DMS79 treated with DMSO at 0.1 percent for 48 hours (cell line): ENCODE results near the gene TEDC2.

Experiments used
- DNase-seq: peaks from one replicate; lab custom pipeline; 2025; lab: John Stamatoyannopoulos, UW

TEDC2 gene

DNA sequence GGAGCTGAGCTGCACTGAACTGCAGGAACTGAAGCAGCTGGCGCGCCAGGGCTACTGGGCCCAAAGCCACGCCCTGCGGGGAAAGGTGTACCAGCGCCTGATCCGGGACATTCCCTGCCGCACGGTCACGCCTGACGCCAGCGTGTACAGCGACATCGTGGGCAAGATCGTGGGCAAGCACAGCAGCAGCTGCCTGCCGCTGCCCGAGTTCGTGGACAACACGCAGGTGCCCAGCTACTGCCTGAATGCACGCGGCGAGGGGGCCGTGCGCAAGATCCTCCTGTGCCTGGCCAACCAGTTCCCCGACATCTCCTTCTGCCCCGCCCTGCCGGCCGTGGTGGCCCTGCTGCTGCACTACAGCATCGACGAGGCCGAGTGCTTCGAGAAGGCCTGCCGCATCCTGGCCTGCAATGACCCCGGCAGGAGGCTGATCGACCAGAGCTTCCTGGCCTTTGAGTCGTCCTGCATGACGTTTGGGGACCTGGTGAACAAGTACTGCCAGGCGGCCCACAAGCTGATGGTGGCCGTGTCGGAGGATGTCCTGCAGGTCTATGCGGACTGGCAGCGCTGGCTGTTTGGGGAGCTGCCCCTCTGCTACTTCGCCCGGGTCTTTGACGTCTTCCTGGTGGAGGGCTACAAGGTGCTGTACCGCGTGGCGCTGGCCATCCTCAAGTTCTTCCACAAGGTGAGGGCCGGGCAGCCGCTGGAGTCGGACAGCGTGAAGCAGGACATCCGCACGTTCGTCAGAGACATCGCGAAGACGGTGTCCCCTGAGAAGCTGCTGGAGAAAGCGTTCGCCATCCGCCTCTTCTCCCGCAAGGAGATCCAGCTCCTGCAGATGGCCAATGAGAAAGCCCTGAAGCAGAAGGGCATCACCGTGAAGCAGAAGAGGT, 36.6 kb downstream of the TEDC2 start:
- no peak for DNase-seq

DNA sequence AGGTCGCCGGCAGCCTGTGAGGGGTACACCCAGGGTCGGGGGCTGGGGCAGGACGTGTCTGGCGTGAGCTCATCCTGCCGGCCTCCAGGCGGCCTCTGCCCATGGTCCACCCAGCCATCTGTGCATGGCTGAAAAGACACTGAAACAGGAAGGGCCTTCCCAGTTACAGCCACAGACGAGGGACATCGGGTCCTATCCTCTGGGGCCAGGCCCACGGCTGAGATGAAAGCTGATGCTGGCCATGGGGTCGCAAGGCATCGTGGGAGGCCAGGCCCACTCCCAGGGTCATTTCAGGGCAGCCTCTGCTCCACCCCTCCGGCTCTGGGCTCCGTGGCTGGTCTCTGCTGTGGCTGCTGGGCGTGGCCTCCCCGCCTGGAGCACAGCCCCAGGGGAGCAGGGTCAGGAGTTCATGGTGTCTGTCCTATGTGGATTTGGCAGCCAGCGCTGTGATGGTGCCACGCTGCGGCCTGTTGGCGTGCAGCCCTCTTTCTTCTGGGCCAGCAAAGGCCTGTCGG, 37.3 kb downstream of the TEDC2 start:
- DNase-seq = no peak

DNA sequence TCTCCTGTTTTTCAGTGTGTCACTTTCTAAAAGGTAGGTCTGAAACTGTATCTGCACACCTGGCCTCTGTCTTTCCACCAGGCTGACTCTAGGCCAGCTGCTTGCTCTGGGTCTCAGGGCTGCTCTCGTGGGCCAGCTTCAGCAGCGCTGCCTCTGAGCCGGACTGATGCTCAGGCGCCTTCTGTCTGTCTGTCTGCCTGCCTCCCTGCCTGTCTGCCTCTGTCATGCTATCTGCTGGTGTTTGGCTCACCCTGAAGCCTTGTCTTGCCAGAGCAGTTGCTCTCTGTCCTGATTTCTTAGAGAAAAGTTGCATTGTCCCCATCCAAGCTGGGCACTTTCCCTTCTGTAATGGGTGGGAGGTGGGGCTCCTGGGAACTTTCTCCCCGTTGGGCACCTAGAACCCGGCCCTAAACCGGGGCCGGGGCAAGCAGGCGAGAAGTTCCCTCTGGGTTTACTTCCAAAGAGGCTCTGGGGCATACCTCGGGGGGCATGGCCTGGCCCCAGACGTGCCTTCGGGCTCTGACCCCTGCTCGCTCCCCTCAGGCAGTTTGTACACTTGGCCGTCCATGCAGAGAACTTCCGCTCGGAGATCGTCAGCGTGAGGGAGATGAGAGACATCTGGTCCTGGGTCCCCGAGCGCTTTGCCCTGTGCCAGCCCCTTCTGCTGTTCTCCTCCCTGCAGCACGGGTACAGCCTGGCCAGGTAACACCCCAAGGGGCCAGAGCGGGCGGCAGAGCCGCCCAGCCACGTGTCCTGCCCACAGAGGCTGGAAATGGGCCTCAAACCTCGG, 38.0 kb downstream of the TEDC2 start:
- DNase-seq = no peak

DNA sequence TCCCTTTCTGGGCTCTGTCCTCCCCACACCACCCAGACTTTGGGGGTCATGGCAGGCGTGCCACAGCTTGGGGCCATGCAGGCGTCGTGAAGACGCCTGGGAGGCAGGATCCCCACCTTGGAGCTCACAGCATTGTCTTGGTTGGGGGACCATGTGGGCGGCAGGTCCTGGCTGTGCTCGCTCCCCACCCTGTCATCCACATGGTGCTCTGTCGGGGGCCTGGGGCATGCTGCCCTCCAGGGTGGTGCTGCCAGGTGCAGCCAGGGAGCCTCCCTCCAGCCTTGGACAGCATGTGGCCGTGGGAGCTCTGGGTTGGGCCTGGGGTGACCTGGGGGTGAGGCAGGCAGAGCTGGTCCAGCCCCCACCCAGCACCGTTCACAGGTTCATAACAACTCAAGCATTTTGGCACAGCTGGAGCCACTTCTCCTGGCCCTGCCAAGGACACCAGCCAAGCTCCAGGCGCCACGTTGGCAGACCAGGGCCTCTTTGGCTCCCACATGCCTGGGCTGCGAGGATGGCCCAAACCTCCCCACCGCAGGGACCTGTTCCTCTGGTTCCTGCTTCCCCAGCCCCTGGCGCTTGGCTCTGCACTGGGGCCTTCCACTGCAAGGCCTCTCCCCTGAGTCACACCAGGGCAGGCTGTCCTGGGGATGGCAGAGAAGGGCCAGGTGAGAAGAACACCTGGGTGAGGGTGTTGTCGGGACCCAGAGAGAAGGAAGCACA, 38.8 kb downstream of the TEDC2 start:
- DNase-seq = no peak

DNA sequence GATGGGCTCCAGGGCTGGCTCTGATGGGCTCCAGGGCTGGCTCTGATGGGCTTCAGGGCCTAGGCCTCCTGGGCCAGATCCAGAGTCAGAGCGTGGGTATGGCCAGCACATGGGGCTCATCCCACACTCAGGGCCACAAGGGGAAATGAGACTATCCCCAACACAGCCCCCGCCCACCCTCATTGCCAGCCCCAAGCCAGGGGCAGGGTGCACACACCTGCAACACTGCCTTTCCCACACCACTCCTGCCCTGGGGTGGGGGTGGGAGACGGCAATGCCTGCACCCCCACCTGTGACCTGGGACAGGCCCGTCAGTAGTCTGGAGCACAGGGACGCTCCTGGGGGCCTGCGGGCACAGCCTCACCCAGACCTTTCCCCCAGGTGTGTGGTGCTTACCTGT, 39.5 kb downstream of the TEDC2 start:
- DNase-seq = no peak

DNA sequence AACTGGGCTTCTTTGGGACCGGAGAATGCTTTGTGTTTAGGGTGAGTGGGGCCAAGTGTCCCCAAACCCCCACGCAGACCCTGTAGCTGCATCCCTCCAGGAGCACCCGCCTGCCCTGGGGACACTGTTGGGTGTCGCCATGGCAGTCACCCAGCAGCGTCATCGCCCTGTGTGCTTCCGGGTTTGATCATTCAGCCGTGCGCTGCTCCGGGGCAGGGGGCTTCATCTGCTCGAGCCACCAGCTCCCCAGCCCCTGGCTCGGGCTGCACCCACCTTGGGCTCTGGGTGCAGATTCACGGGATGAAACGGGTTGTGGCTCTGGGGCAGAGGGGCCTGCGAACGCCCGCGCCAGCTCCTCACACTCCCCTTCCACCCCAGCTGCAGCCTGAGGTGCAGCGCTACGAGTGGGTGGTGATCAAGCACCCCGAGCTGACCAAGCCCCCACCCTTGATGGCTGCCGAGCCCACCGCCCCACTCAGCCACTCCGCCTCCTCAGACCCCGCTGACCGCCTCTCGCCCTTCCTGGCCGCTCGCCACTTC, 40.1 kb downstream of the TEDC2 start:
- DNase-seq = no peak

DNA sequence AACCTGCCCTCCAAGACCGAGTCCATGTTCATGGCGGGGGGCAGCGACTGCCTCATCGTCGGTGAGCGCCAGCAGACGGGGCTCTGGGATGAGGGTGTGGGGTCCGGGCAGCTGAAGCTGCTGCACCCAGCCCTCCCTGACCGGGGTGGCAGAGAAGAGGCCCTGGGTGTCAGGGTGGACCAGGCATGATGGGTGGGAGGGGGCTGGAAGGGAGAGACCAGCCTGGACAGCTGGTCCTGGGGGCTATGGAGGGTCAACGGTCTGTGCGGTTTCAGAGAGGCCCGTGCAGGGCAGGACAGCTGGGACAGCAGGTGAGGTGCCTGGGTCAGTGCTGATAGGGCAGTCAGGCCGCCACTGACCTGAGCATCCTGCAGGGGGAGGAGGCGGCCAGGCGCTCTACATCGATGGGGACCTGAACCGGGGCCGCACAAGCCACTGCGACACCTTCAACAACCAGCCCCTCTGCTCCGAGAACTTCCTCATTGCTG, 40.6 kb downstream of the TEDC2 start:
- DNase-seq = no peak

DNA sequence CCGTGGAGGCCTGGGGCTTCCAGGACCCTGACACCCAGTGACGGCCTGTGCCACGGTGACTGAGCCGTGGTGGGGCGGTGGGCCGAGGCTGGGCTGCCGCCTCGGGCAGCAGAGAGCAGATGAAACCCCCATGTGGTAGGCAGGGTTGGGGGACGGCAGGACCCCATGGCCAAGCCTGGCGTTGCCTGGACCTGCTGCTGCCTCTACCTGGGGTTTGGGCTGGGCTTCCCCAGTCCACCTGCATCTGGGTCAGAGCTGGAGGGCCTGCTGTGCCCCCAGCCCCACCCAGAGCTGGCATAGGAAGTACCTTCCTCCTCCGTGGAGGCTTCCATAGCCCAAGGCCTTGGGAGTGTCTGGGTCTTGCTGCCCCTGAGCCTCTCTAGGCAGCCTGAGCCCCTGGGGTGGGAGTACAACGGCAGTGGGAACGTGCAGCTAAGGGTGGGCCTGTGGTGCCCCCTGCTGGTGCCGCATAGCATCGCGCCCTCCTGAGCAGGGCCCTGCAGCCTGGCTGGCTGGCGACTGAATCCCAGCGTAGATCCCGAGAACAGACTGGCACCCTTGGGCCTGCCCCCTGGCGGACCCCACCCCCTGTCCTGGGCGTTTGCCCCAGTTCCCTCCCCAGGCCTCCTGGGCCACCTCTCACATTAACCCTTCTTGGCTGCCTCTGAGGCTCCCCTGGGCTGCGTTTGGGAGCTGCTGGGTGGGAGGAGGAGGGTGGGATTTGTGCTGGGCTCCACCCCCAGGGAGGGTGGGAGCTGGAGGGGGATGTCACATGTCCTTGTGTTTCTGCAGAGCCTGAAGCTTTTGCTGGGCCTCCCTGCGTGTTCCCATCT, 41.2 kb downstream of the TEDC2 start:
- DNase-seq = peak; percentile 69

DNA sequence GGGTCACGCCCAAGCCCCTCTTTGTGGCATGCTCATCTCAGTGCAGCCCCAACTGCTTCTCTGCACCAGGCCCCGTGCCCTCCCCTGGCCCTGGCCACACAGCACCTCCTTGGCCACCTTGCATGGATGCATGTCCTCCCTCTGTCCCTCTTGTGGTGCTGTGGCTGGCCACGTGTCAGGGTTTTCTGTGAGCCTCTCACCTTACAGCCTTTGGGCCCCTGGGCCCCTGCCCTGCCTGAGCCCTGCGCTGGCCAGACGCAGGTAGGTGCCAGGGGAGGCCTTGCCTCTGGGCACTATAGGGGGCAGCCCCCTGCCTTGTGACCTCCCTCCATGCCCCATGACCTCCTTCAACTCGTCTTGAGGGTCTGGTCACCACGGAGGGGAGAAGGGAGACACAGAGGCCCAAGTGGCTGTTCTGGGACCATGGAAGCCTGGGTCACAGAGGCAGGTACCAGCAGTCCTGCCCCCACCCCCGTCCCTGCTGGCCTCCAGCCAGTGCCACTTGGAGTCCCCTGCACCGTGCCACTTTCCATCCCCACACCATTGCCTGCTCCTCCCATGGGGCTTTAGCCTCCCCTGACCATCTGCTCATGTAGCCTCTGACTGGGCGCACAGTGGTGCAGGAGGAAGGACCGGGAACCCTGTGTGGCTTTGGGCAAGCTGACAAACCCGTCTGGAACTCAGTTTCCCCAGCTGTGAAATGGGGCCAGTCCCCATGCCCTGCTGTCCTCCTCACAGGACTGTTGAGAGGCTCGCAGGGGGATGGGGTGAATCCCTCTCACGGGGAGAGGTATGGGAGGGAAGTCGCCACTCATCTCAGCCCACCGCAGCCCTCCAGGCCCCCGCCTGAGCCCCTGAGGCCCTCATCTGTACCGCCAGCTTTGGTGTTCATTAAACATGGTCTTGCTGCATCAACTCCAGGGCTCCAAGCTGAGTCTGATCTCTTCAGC, 42.3 kb downstream of the TEDC2 start:
- no peak for DNase-seq

DNA sequence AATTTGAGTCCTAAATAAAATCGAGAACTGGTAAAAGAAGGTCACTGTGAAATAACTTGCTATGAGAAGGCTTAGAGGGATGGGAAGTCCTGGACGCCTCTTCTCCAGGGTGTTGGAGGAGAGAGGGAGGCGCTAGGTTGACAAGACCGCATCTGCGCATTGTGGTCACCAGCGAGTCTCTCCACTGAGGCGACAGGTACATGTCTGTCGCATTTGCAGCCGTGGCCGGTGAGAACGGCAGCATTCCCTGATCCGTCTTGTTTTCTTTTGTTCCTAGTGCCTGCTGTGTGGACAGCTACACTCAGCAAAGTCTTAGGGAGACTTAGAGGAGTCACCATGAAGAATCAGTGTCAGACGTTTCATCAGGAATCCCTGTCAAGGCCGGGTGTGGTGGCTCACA, 45.8 kb downstream of the TEDC2 start:
- no peak for DNase-seq

DNA sequence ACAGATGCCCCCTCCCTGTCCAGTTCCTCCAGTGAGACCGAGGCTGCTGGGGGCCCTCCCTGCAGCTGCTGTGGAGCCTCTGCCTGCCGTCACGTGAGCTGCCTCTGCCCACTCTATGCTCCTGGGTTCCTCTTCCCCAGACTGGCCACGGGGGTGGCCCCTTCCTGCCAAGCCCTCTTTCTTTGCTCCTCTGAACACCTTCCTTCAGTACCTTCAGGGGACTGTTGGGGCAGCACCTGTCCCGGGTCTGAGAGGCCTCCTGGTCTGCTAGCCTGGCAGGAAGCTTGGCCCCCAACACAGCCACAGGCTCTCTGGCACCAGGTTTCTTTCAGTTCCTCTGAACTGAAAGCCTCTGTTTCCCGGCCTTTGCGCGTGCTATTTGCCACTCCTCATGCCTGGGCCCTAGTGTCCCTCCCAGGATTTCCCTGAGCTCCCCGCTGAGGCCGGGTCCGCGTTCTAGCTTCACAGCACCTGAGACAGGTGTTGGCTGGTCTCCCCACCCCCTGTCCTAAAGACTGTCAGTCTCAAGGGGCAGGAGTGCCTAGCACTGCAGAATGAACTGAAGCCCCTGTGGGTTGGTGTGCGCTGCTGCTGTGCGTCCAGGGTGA, 47.2 kb downstream of the TEDC2 start:
- DNase-seq = no peak

DNA sequence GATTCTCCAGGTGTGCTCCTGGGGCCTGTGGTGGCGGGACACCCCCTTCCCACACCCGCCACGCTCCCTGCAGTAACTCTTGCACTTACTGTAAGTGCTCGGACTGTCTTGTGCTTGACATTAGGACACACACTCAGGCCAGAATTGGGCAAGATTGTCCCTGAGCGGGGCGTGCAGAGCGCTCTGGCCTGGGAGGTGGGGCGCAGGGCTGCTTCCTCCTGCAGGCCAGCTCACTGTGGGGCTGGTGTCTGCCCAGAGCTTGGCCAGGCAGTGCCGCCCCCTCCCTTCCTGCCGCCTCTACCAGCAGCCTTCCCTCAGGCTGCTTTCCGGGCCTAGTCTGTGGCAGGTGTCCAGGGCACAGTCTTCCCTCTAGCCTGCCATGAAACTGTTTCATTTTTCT, 47.8 kb downstream of the TEDC2 start:
- no peak for DNase-seq

DNA sequence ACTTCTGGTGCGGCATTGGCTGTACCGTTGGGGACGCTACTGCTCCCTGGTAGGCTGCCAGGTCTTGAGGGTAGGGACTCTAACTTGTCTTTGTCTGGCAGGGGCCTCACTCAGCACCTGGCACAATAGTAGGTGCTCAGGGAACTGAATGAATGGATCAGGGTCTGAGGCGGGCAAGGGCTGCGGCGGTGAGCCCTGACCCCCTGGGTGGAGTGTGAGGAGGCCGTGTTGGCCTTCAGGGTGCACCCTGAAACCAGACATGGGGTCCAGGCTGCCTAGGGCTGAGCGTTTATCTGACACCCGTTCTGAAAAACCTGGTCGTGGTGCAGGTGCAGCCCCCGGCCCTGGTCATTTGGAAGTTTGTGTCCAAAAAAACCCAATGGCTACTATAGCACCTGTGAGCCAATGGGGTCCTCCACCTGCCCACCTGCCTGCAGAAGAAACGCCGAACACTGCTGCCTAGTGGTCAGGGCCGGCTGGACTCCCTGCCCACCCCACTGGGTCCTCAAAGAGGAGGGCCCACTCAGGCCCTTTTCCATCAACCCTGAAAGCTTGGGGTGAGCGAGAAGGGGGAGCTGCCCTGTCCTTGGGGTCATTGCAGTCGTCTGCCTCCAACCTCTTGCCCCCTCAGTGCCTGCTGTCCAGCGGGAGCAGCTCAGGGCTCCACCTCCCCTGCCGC, 49.0 kb downstream of the TEDC2 start:
- DNase-seq = no peak

DNA sequence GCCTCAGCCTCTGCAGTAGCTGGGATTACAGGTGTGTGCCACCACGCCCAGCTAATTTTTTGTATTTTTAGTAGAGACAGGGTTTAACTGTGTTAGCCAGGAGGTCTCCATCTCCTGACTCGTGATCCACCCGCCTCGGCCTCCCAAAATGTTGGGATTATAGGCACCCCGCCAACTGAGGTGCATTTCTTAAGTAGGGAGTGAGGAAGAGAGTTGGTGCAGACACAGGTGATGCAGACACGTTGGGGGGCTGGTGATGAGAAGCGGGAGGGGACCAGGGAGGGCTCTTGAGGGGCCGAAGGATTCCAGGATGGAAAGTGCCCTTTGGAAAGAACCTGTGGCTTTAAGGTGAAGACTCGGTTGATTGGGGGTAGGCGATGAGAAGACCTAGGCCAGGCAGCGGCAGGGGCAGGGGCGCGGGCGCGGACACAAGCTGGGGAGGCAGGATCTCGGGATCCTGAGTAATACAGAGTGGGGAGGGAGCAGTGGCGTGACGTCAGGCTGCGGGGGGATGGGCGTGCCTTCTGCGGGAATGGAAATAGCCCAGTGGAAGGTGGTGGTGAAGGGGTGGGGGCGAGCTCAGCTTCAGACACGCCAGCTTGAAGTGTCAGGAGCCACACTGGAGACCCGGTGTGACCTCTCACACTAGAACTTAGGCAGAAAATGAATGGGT, 51.4 kb downstream of the TEDC2 start:
- no peak for DNase-seq

DNA sequence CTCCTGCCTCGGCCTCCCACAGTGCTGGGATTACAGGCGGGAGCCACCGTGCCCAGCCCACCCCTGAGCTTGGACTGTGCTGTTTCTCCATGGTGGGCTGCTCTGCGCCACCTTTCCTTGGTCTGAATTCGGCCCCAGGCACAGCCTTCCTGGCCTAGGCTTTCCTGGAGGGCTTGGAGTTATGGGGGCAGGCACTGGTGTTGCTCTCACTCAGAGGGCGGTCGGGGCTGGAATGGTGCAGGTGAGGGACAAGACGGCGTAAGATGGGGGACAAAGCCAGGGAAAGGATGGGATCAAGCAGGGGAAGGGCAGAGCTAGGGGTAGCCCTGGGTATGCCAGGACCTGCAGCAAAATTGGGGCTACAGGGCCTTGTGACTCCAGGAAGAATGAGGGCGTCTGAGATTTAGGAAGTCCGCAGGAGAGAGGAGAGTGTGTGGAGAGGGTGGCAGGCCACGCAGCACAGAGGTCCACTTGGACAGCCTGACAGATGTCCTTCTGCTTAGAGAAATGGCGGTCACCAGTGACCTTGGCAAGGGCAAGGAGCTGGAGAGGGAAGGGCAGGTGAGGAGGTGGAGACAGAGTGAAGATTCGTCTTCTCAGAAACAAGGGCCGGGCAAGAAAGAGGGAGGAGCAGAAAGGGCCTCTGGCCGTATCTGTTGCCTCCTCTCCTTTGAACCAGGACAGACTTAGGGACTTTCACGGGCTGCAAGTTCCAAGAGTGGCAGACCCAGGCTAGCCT, 52.3 kb downstream of the TEDC2 start:
- no peak for DNase-seq

DNA sequence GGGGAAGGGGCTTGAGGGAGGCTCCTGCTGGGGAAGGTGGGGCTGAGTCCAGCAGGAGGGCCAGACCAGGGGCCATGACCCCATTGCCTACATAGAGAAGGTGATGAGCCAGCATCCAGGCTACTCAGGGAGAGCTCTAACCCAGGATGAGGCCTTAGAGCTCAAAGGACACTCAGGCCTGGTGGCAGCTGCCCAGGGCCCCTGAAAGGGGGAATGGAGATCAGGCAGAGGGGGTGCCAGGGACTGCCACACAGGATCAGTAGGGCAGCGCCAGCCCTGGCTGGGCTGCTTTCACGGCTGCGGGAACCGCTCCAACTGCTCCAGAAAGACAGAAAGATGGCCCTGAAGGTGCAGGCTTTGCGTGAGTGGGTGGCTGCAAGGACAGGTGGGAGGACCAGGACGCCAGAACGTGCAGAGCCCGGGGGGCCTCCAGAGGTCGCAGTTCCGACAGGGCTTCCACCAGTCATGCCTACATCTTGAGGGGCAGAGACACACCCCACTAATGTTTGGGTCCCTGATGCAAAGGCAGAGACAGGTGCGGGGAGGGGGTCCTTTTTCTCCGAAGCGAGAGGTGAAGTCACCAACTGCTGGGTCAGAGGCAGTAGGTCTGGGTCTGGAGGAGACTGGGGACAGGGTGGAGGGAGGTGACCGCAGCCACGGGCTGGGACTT, 53.0 kb downstream of the TEDC2 start:
- DNase-seq = peak; percentile 47
